ENCODE results near the gene EXOC4.
A peak's percentile ranks its signal among the peaks of the same experiment; 100 is the strongest.

Gene EXOC4

GRCh38 chr7:133748443-133749407, 495.8 kb downstream of the EXOC4 start:
- H3K27ac ChIP-seq = no peak overlapping the region
- H3K9me3 ChIP-seq (ENCODE audit: low read depth, low read length) = no peaks in the 10 kb centered on the region
- no peak overlapping the region for H3K4me3 ChIP-seq
- H3K9ac ChIP-seq (ENCODE audit: insufficient read length) = no peak overlapping the region
- DNase-seq (ENCODE audit: low read depth, low spot score) = no peak
- TF ChIP-seq EZH2 (IDR thresholded peaks at IDR 0.05) (no peak), FOXP2 (optimal IDR thresholded peaks at IDR 0.05; ENCODE audit: control extremely low read depth, extremely low read length, insufficient read depth) (no peak), POLR2AphosphoS5 (IDR thresholded peaks at IDR 0.05; ENCODE audit: borderline replicate concordance, low read depth, low read length) (no peak)
- no peaks in the 10 kb centered on the region for H3K36me3 ChIP-seq (ENCODE audit: insufficient read depth, low read length)

- no peaks in the 10 kb centered on the region for H3K36me3 ChIP-seq (ENCODE audit: insufficient read depth, low read length)
- no peak overlapping the region for H3K4me3 ChIP-seq
- TF ChIP-seq EZH2 (IDR thresholded peaks at IDR 0.05) (no peak), FOXP2 (optimal IDR thresholded peaks at IDR 0.05; ENCODE audit: control extremely low read depth, extremely low read length, insufficient read depth) (no peak), POLR2AphosphoS5 (IDR thresholded peaks at IDR 0.05; ENCODE audit: borderline replicate concordance, low read depth, low read length) (no peak)
- no peaks in the 10 kb centered on the region for H3K9me3 ChIP-seq (ENCODE audit: low read depth, low read length)
- no peak overlapping the region for H3K9ac ChIP-seq (ENCODE audit: insufficient read length)
- DNase-seq (ENCODE audit: low read depth, low spot score) = no peak
- no peak overlapping the region for H3K27ac ChIP-seq
Measured at GRCh38 chr7:133750287-133750686, 497.4 kb downstream of the EXOC4 start.

- TF ChIP-seq FOXP2 (optimal IDR thresholded peaks at IDR 0.05; ENCODE audit: control extremely low read depth, extremely low read length, insufficient read depth) (no peak), POLR2AphosphoS5 (IDR thresholded peaks at IDR 0.05; ENCODE audit: borderline replicate concordance, low read depth, low read length) (no peak), EZH2 (IDR thresholded peaks at IDR 0.05) (no peak)
- H3K36me3 ChIP-seq (ENCODE audit: insufficient read depth, low read length) = no peaks in the 10 kb centered on the region
- H3K4me3 ChIP-seq = no peak overlapping the region
- no peak overlapping the region for H3K9ac ChIP-seq (ENCODE audit: insufficient read length)
- no peak overlapping the region for H3K27ac ChIP-seq
- no peak for DNase-seq (ENCODE audit: low read depth, low spot score)
- H3K9me3 ChIP-seq (ENCODE audit: low read depth, low read length) = no peaks in the 10 kb centered on the region
Measured at GRCh38 chr7:133751079-133751478, 498.2 kb downstream of the EXOC4 start.

GRCh38 chr7:133753513-133753912, 500.6 kb downstream of the EXOC4 start:
- DNase-seq (ENCODE audit: low read depth, low spot score) = no peak
- Histone ChIP-seq H3K4me3 (no peak overlapping the region), H3K9ac (ENCODE audit: insufficient read length) (no peak overlapping the region), H3K27ac (no peak overlapping the region), H3K9me3 (ENCODE audit: low read depth, low read length) (no peaks in the 10 kb centered on the region), H3K36me3 (ENCODE audit: insufficient read depth, low read length) (no peaks in the 10 kb centered on the region)
- TF ChIP-seq EZH2 (IDR thresholded peaks at IDR 0.05) (no peak), POLR2AphosphoS5 (IDR thresholded peaks at IDR 0.05; ENCODE audit: borderline replicate concordance, low read depth, low read length) (no peak)

- H3K9me3 ChIP-seq (ENCODE audit: low read depth, low read length) = no peaks in the 10 kb centered on the region
- no peak for DNase-seq (ENCODE audit: low read depth, low spot score)
- no peaks in the 10 kb centered on the region for H3K36me3 ChIP-seq (ENCODE audit: insufficient read depth, low read length)
- TF ChIP-seq EZH2 (IDR thresholded peaks at IDR 0.05) (no peak), FOXP2 (optimal IDR thresholded peaks at IDR 0.05; ENCODE audit: control extremely low read depth, extremely low read length, insufficient read depth) (no peak), POLR2AphosphoS5 (IDR thresholded peaks at IDR 0.05; ENCODE audit: borderline replicate concordance, low read depth, low read length) (no peak)
- no peak overlapping the region for H3K4me3 ChIP-seq
- no peak overlapping the region for H3K27ac ChIP-seq
- no peak overlapping the region for H3K9ac ChIP-seq (ENCODE audit: insufficient read length)
Measured at GRCh38 chr7:133754708-133755107, 501.8 kb downstream of the EXOC4 start.

- Histone ChIP-seq H3K27ac (peak overlapping the region; percentile 60; the same call in 1 of the 2 replicates), H3K4me3 (peak overlapping the region; percentile 39; the same call in 1 of the 2 replicates), H3K9ac (ENCODE audit: insufficient read length) (no peak overlapping the region), H3K9me3 (ENCODE audit: low read depth, low read length) (no peaks in the 10 kb centered on the region), H3K36me3 (ENCODE audit: insufficient read depth, low read length) (no peaks in the 10 kb centered on the region)
- peak; percentile 20 for DNase-seq (ENCODE audit: low read depth, low spot score)
- TF ChIP-seq FOXP2 (optimal IDR thresholded peaks at IDR 0.05; ENCODE audit: control extremely low read depth, extremely low read length, insufficient read depth) (no peak), EZH2 (IDR thresholded peaks at IDR 0.05) (no peak), POLR2AphosphoS5 (IDR thresholded peaks at IDR 0.05; ENCODE audit: borderline replicate concordance, low read depth, low read length) (no peak; the same call in 1 of the 2 replicates)
Measured at GRCh38 chr7:133755901-133756300, 503.0 kb downstream of the EXOC4 start.

GRCh38 chr7:133761443-133761842, 508.6 kb downstream of the EXOC4 start:
- no peak for DNase-seq (ENCODE audit: low read depth, low spot score)

GRCh38 chr7:133763076-133763640, 510.3 kb downstream of the EXOC4 start:
- H3K9me3 ChIP-seq (ENCODE audit: low read depth, low read length) = no peaks in the 10 kb centered on the region
- H3K9ac ChIP-seq (ENCODE audit: insufficient read length) = no peak overlapping the region
- H3K4me3 ChIP-seq = no peak overlapping the region
- H3K27ac ChIP-seq = no peak overlapping the region
- TF ChIP-seq FOXP2 (optimal IDR thresholded peaks at IDR 0.05; ENCODE audit: control extremely low read depth, extremely low read length, insufficient read depth) (no peak), POLR2AphosphoS5 (IDR thresholded peaks at IDR 0.05; ENCODE audit: borderline replicate concordance, low read depth, low read length) (no peak), EZH2 (IDR thresholded peaks at IDR 0.05) (no peak)
- no peaks in the 10 kb centered on the region for H3K36me3 ChIP-seq (ENCODE audit: insufficient read depth, low read length)
- no peak for DNase-seq (ENCODE audit: low read depth, low spot score)

More at GRCh38 chr7:133761443-133761842, 508.6 kb downstream of the EXOC4 start:
- H3K4me3 ChIP-seq = no peak overlapping the region
- no peak overlapping the region for H3K9ac ChIP-seq (ENCODE audit: insufficient read length)
- no peaks in the 10 kb centered on the region for H3K9me3 ChIP-seq (ENCODE audit: low read depth, low read length)
- TF ChIP-seq POLR2AphosphoS5 (IDR thresholded peaks at IDR 0.05; ENCODE audit: borderline replicate concordance, low read depth, low read length) (no peak), EZH2 (IDR thresholded peaks at IDR 0.05) (no peak), FOXP2 (optimal IDR thresholded peaks at IDR 0.05; ENCODE audit: control extremely low read depth, extremely low read length, insufficient read depth) (no peak)
- no peaks in the 10 kb centered on the region for H3K36me3 ChIP-seq (ENCODE audit: insufficient read depth, low read length)
- no peak overlapping the region for H3K27ac ChIP-seq

Data from SK-N-MC (cell line).